Measurements from ENCODE around the gene IGFBP6. TPM values are rescaled to one million over a fixed set of nuclear protein-coding genes. Genes with fewer than 3 reads are reported as not detected.

Gene IGFBP6
- total RNA-seq, 2 experiments from 2014 or later = 3.7 to 6.4 TPM

GRCh38 chr12:53123578-53124351 is 26.3 kb downstream of the IGFBP6 start:
- DNase-seq = no peak
- Mint-ChIP-seq H3K4me1 (ENCODE audit: low read depth) (no peaks in the 10 kb centered on the region), H3K9me3 (no peaks in the 10 kb centered on the region), H3K27me3 (ENCODE audit: low read depth) (no peaks in the 10 kb centered on the region), H3K4me3 (no peak overlapping the region), H3K36me3 (ENCODE audit: low read depth) (no peaks in the 10 kb centered on the region), H3K27ac (no peak overlapping the region)
- CTCF ChIA-PET = no interaction called here
- intact Hi-C loops (cut with micrococcal nuclease) = no loop called here

- CTCF ChIA-PET = interaction anchor here (0.7 kb wide), 1 partner anchor 245 kb away, joined by 3 read pairs; no protein-coding TSS in a partner anchor
- intact Hi-C loops (cut with micrococcal nuclease) = no loop called here
Observed at GRCh38 chr12:53124352-53124723, 26.9 kb downstream of the IGFBP6 start.

GRCh38 chr12:53127169-53127568 is 29.7 kb downstream of the IGFBP6 start:
- Mint-ChIP-seq H3K27me3 (ENCODE audit: low read depth) (no peaks in the 10 kb centered on the region), H3K36me3 (ENCODE audit: low read depth) (no peaks in the 10 kb centered on the region), H3K4me3 (no peak overlapping the region), H3K4me1 (ENCODE audit: low read depth) (no peaks in the 10 kb centered on the region), H3K27ac (no peak overlapping the region), H3K9me3 (no peaks in the 10 kb centered on the region)
- intact Hi-C loops (cut with micrococcal nuclease) = no loop called here
- DNase-seq = no peak
- CTCF ChIA-PET = no interaction called here

More at GRCh38 chr12:53124352-53124723, 26.9 kb downstream of the IGFBP6 start:
- Mint-ChIP-seq H3K4me3 (no peak overlapping the region), H3K9me3 (no peaks in the 10 kb centered on the region), H3K36me3 (ENCODE audit: low read depth) (no peaks in the 10 kb centered on the region), H3K27me3 (ENCODE audit: low read depth) (no peaks in the 10 kb centered on the region), H3K27ac (no peak overlapping the region), H3K4me1 (ENCODE audit: low read depth) (no peaks in the 10 kb centered on the region)
- DNase-seq = no peak

- CTCF ChIA-PET = interaction anchor here (0.6 to 1.4 kb wide), 4 partner anchors 29 to 1453 kb away, joined by 3 to 5 read pairs (median 4); no protein-coding TSS in a partner anchor
Observed at GRCh38 chr12:53128780-53129569, 31.5 kb downstream of the IGFBP6 start.

GRCh38 chr12:53131844-53132243 is 34.4 kb downstream of the IGFBP6 start:
- CTCF ChIA-PET = interaction anchor here (0.7 to 1.1 kb wide), 2 partner anchors 28 to 213 kb away, joined by 4 to 6 read pairs; no protein-coding TSS in a partner anchor
- no peaks in the 10 kb centered on the region for H3K27me3 Mint-ChIP-seq (ENCODE audit: low read depth)
- H3K9me3 Mint-ChIP-seq = peaks cover 2% of the 10 kb centered on the region
- no peaks in the 10 kb centered on the region for H3K4me1 Mint-ChIP-seq (ENCODE audit: low read depth)
- H3K4me3 Mint-ChIP-seq = no peak overlapping the region
- no peaks in the 10 kb centered on the region for H3K36me3 Mint-ChIP-seq (ENCODE audit: low read depth)
- no peak overlapping the region for H3K27ac Mint-ChIP-seq
- intact Hi-C loops (cut with micrococcal nuclease) = no loop called here
- DNase-seq = no peak

More at GRCh38 chr12:53128780-53129569, 31.5 kb downstream of the IGFBP6 start:
- Mint-ChIP-seq H3K4me1 (ENCODE audit: low read depth) (no peaks in the 10 kb centered on the region), H3K27ac (no peak overlapping the region), H3K27me3 (ENCODE audit: low read depth) (no peaks in the 10 kb centered on the region), H3K9me3 (no peaks in the 10 kb centered on the region), H3K4me3 (no peak overlapping the region), H3K36me3 (ENCODE audit: low read depth) (no peaks in the 10 kb centered on the region)
- DNase-seq = no peak
- intact Hi-C loops (cut with micrococcal nuclease) = no loop called here

- Mint-ChIP-seq H3K27ac (no peak overlapping the region), H3K4me1 (ENCODE audit: low read depth) (no peaks in the 10 kb centered on the region), H3K27me3 (ENCODE audit: low read depth) (peaks cover 2% of the 10 kb centered on the region), H3K4me3 (no peak overlapping the region), H3K9me3 (peaks cover 7% of the 10 kb centered on the region), H3K36me3 (ENCODE audit: low read depth) (no peaks in the 10 kb centered on the region)
- intact Hi-C loops (cut with micrococcal nuclease) = no loop called here
- DNase-seq = no peak
- CTCF ChIA-PET = interaction anchor here (0.6 kb wide), 2 partner anchors 35 to 855 kb away, joined by 3 read pairs; no protein-coding TSS in a partner anchor
Observed at GRCh38 chr12:53133722-53134121, 36.3 kb downstream of the IGFBP6 start.

- CTCF ChIA-PET = no interaction called here
- H3K4me3 Mint-ChIP-seq = no peak overlapping the region
- no peak for DNase-seq
- intact Hi-C loops (cut with micrococcal nuclease) = no loop called here
- no peaks in the 10 kb centered on the region for H3K36me3 Mint-ChIP-seq (ENCODE audit: low read depth)
- no peaks in the 10 kb centered on the region for H3K27me3 Mint-ChIP-seq (ENCODE audit: low read depth)
- H3K4me1 Mint-ChIP-seq (ENCODE audit: low read depth) = no peaks in the 10 kb centered on the region
- no peaks in the 10 kb centered on the region for H3K9me3 Mint-ChIP-seq
- H3K27ac Mint-ChIP-seq = no peak overlapping the region
Observed at GRCh38 chr12:53143355-53143754, 45.9 kb downstream of the IGFBP6 start.

GRCh38 chr12:53145383-53146260 is 48.2 kb downstream of the IGFBP6 start:
- Mint-ChIP-seq H3K36me3 (ENCODE audit: low read depth) (no peaks in the 10 kb centered on the region), H3K9me3 (no peaks in the 10 kb centered on the region), H3K4me3 (no peak overlapping the region), H3K27ac (no peak overlapping the region), H3K4me1 (ENCODE audit: low read depth) (no peaks in the 10 kb centered on the region), H3K27me3 (ENCODE audit: low read depth) (no peaks in the 10 kb centered on the region)
- intact Hi-C loops (cut with micrococcal nuclease) = no loop called here
- CTCF ChIA-PET = interaction anchor here (0.8 kb wide), 1 partner anchor 14 kb away, joined by 5 read pairs; no protein-coding TSS in a partner anchor
- DNase-seq = no peak

GRCh38 chr12:53147181-53147580 is 49.7 kb downstream of the IGFBP6 start:
- Mint-ChIP-seq H3K27ac (no peak overlapping the region), H3K4me3 (no peak overlapping the region), H3K4me1 (ENCODE audit: low read depth) (no peaks in the 10 kb centered on the region), H3K36me3 (ENCODE audit: low read depth) (no peaks in the 10 kb centered on the region), H3K27me3 (ENCODE audit: low read depth) (no peaks in the 10 kb centered on the region), H3K9me3 (no peaks in the 10 kb centered on the region)
- CTCF ChIA-PET = interaction anchor here (0.7 kb wide), 1 partner anchor 54 kb away, joined by 4 read pairs; no protein-coding TSS in a partner anchor
- DNase-seq = no peak
- intact Hi-C loops (cut with micrococcal nuclease) = no loop called here

- DNase-seq = no peak
- no peak overlapping the region for H3K27ac Mint-ChIP-seq
- CTCF ChIA-PET = no interaction called here
- no peaks in the 10 kb centered on the region for H3K9me3 Mint-ChIP-seq
- intact Hi-C loops (cut with micrococcal nuclease) = no loop called here
- H3K27me3 Mint-ChIP-seq (ENCODE audit: low read depth) = no peaks in the 10 kb centered on the region
- H3K36me3 Mint-ChIP-seq (ENCODE audit: low read depth) = no peaks in the 10 kb centered on the region
- H3K4me3 Mint-ChIP-seq = no peak overlapping the region
- no peaks in the 10 kb centered on the region for H3K4me1 Mint-ChIP-seq (ENCODE audit: low read depth)
Observed at GRCh38 chr12:53147653-53148052, 50.2 kb downstream of the IGFBP6 start.

- H3K27ac Mint-ChIP-seq = no peak overlapping the region
- intact Hi-C loops (cut with micrococcal nuclease) = no loop called here
- no peak for DNase-seq
- CTCF ChIA-PET = interaction anchor here (1.9 kb wide), 1 partner anchor 9 kb away, joined by 4 read pairs; no protein-coding TSS in a partner anchor
- no peaks in the 10 kb centered on the region for H3K36me3 Mint-ChIP-seq (ENCODE audit: low read depth)
- H3K4me3 Mint-ChIP-seq = no peak overlapping the region
- no peaks in the 10 kb centered on the region for H3K9me3 Mint-ChIP-seq
- H3K4me1 Mint-ChIP-seq (ENCODE audit: low read depth) = no peaks in the 10 kb centered on the region
- H3K27me3 Mint-ChIP-seq (ENCODE audit: low read depth) = no peaks in the 10 kb centered on the region
Observed at GRCh38 chr12:53151039-53151438, 53.6 kb downstream of the IGFBP6 start.

All from activated naive CD4-positive, alpha-beta T cell treated with anti-CD3 and anti-CD28 coated beads for 36 hours (primary cell).